GM18508 (cell line): ENCODE results near the gene SCRN3.
A peak's percentile ranks its signal among the peaks of the same experiment; 100 is the strongest.
"Not testable (repeated sequence)": the region's sequence is repeated elsewhere in the genome, so short reads cannot be mapped to it uniquely, and the experiment has no call there.

Source experiments
- ATAC-seq: cut with Tn5 transposase; IDR thresholded peaks from one replicate; pipeline ENCODE4 v1.9.1; 2021; ENCODE audit warnings: moderate number of reproducible peaks; ENCODE audit not compliant: insufficient read depth, unreplicated experiment

The SCRN3 gene, protein sequence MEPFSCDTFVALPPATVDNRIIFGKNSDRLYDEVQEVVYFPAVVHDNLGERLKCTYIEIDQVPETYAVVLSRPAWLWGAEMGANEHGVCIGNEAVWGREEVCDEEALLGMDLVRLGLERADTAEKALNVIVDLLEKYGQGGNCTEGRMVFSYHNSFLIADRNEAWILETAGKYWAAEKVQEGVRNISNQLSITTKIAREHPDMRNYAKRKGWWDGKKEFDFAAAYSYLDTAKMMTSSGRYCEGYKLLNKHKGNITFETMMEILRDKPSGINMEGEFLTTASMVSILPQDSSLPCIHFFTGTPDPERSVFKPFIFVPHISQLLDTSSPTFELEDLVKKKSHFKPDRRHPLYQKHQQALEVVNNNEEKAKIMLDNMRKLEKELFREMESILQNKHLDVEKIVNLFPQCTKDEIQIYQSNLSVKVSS

GRCh38 chr2:174395284-174395968 is at the start of gene SCRN3:
Gene SCRN3 (plus strand): TSS chr2:174395730. CDS start chr2:174398284, 2,554 bp downstream.
- ATAC-seq = peak; percentile 78

DNA sequence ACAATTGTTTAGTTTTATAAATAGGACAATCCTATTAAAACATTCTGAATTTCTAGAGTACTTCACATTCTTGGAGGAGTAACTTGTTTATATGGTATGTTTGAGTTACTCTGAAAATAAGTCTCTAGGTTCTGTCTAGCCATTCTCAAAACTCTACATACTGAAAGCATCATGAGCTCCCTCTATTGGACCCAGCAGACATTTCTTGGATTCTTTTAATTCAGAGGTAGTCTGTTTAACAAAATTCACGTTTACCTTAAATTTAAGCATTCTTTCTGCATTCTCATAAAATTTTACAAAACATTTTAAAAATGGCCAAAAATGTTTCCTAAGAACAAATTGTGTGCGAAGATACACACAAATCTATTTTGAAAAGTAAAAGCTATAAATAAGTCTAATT is 45.5 kb upstream of the SCRN3 start:
- no peak for ATAC-seq

- ATAC-seq = no peak
Measured at GRCh38 chr2:174350593-174351181, 44.8 kb upstream of the SCRN3 start.

- no peak for ATAC-seq
Measured at GRCh38 chr2:174353004-174353403, 42.5 kb upstream of the SCRN3 start.

- no peak for ATAC-seq
Measured at GRCh38 chr2:174356347-174356746, 39.2 kb upstream of the SCRN3 start.

- ATAC-seq = not testable (repeated sequence)
Measured at GRCh38 chr2:174359663-174360062, 35.9 kb upstream of the SCRN3 start.

GRCh38 chr2:174362949-174363348 is 32.6 kb upstream of the SCRN3 start:
- ATAC-seq = no peak

GRCh38 chr2:174363492-174364225 is 31.9 kb upstream of the SCRN3 start:
- ATAC-seq = not testable (repeated sequence)

- no peak for ATAC-seq
Measured at GRCh38 chr2:174364628-174365027, 30.9 kb upstream of the SCRN3 start.

- no peak for ATAC-seq
Measured at GRCh38 chr2:174365571-174365970, 30.0 kb upstream of the SCRN3 start.

DNA sequence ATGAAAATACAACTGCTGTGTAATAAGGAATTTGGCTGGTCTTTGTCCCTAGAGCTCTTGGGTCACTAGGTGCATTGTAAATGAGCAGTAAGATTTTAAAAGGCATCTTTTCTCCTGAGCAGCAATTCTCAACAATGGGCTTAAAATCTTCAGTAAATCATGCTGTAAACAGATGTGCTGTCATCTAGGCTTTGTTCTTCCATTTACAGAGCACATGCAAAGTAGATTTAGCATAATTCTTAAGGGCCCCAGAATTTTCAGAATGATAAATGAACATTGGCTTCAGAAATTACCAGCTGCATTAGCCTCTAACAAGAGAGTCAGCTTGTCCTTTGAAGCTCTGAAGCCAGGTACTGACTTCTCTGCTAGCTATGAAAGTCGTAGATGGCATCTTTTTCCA is 26.8 kb upstream of the SCRN3 start:
- no peak for ATAC-seq

GRCh38 chr2:174376967-174377366 is 18.6 kb upstream of the SCRN3 start:
- no peak for ATAC-seq

DNA sequence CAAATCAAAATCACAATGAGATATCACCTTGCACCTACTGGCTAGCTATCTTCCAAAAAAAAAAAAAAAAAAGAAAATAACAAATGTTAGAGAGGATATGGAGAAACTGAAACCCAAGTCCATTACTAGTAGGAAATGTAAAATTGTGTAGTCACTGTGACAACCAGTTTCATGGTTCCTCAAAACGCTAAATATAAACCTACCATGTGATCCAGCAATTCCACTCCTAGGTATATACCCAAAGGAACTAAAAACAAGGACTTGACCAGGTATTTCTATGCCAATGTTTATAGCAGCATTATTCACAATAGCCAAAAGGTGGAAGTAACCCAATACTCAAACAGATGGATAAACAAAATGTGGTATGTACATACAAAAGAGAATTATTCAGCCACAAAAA is 11.7 kb upstream of the SCRN3 start:
- ATAC-seq = no peak

- ATAC-seq = no peak
Measured at GRCh38 chr2:174385201-174385600, 10.3 kb upstream of the SCRN3 start.

DNA sequence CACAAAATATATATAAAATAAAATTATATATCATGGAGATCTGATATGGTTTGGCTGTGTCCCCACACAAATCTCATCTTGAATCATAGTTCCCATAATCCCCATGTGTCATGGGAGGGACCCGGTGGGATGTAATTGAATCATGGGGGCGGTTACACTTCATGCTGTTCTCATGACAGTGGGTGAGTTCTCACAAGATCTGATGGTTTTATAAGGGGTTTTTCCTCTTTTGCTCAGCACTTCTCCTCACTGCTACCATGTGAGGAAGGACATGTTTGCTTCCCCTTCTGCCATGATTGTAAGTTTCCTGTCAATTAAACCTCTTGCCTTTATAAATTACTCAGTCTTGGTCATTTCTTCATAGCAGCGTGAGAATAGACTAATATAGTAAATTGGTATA is 6.8 kb upstream of the SCRN3 start:
- ATAC-seq = not testable (repeated sequence)

DNA sequence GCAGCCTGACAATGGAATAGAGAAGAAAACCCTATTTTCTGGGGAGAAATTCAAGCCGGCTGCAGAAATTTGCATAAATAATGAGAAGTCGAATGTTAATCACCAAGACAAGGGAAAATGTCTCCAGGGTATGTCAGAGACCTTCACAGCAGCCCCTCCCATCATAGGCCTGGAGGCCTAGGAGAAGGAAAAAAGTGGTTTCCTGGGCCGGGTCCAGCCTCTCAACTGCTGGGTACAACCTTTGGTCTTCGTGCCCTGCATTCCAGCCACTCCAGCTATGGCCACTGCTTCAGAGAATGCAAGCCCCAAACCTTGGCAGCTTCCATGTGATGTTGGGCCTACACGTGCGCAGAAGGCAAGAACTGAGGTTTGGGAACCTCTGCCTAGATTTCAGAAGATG is 6.0 kb upstream of the SCRN3 start:
- no peak for ATAC-seq

DNA sequence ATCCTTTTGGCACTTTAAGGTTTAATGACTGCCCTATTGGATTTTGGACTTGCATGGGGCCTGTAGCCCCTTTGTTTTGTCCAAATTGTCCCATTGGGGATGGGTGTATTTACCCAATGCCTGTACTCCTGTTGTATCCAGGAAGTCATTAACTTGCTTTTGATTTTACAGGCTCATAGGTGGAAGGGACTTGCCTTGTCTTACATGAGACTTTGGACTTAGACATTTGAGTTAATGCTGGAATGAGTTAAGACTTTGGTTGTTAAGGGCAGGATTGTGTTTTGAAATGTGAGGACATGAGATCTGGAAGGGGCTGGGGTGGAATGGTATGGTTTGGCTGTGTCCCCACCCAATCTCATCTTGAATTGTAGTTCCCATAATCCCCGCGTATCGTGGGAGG is 5.2 kb upstream of the SCRN3 start:
- ATAC-seq = not testable (repeated sequence)

DNA sequence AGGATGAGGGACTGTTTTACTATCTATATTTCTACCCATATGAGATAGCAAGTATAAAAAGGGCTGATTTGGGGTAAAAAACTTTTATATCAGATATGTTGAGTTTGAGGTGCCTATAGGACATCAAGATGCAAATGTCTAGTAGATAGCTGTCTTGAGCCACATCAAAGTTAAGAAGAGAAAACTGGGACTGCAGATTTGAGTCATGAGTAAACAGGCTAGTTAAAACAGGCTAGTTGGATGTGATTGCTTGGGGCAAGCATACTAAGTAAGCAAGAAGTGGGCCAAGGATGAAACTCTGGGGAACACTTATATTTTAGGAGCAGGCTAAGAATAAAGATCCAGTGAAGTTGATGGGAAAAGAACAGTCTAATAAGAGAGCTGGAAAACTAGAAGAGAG is 2.8 kb upstream of the SCRN3 start:
- no peak for ATAC-seq

- no peak for ATAC-seq
Measured at GRCh38 chr2:174395969-174396630, 570 bp downstream of the SCRN3 start.

DNA sequence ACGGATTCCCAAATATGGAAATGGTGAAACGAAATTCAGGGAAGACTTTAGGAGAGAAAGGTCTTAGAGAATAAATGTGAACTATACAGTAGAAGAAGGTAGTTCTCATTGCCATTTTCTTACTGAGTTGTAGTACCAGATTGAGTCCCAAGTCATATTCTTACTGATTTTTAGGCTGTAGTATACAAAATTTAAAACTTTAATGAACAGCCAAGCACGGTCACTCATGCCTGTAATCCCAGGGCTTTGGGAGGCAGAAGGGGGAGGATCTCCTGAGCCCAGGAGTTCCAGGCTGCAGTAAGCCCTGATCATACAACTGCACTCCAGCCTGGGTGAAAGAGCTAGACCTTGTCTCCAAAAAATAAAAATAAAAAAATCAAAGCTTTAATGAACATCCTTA is 2.2 kb downstream of the SCRN3 start:
- no peak for ATAC-seq
